NCI-H1105 treated with DMSO at 0.1 percent for 48 hours (cell line): ENCODE data around the gene IQCK.

Source experiments
- DNase-seq: peaks from one replicate; lab custom pipeline; 2025; lab: John Stamatoyannopoulos, UW

IQCK gene

GRCh38 chr16:19717314-19717713 is 757 bp upstream of the IQCK start:
- no peak for DNase-seq

- DNase-seq: no peak
Observed at GRCh38 chr16:19718624-19718965, 524 bp downstream of the IQCK start.

- no peak for DNase-seq
Observed at GRCh38 chr16:19722269-19722952, 4.3 kb downstream of the IQCK start.

GRCh38 chr16:19722981-19723380 is 4.9 kb downstream of the IQCK start:
- no peak for DNase-seq

- no peak for DNase-seq
Observed at GRCh38 chr16:19728636-19728965, 10.5 kb downstream of the IQCK start.

- DNase-seq: no peak
Observed at GRCh38 chr16:19733551-19733950, 15.5 kb downstream of the IQCK start.

- DNase-seq: no peak
Observed at GRCh38 chr16:19735074-19735867, 17.2 kb downstream of the IQCK start.

GRCh38 chr16:19737306-19738038 is 19.4 kb downstream of the IQCK start:
- no peak for DNase-seq

GRCh38 chr16:19741354-19741753 is 23.3 kb downstream of the IQCK start:
- no peak for DNase-seq

GRCh38 chr16:19743816-19744159 is 25.7 kb downstream of the IQCK start:
- no peak for DNase-seq

GRCh38 chr16:19744670-19745069 is 26.6 kb downstream of the IQCK start:
- no peak for DNase-seq

- no peak for DNase-seq
Observed at GRCh38 chr16:19745286-19746010, 27.4 kb downstream of the IQCK start.

- DNase-seq: no peak
Observed at GRCh38 chr16:19746561-19746960, 28.5 kb downstream of the IQCK start.

GRCh38 chr16:19748389-19749168 is 30.5 kb downstream of the IQCK start:
- peak; percentile 15 for DNase-seq

GRCh38 chr16:19749571-19750080 is 31.6 kb downstream of the IQCK start:
- no peak for DNase-seq

GRCh38 chr16:19751478-19752385 is 33.7 kb downstream of the IQCK start:
- no peak for DNase-seq

GRCh38 chr16:19753815-19754643 is 36.0 kb downstream of the IQCK start:
- no peak for DNase-seq

- DNase-seq: no peak
Observed at GRCh38 chr16:19754644-19755036, 36.6 kb downstream of the IQCK start.

- no peak for DNase-seq
Observed at GRCh38 chr16:19755268-19755667, 37.2 kb downstream of the IQCK start.

GRCh38 chr16:19757026-19757425 is 39.0 kb downstream of the IQCK start:
- DNase-seq: no peak
